HG03066 (cell line): Measurements from ENCODE around the gene GABBR2.

ENCODE experiments used
- ATAC-seq: cut with Tn5 transposase; IDR thresholded peaks from one replicate; pipeline ENCODE4 v1.9.1; 2021; ENCODE audit warnings: low read depth; ENCODE audit not compliant: unreplicated experiment

GABBR2 gene

GRCh38 chr9:98334796-98335195, 373.9 kb downstream of the GABBR2 start:
- no peak for ATAC-seq

- no peak for ATAC-seq
These were observed 374.8 kb downstream of the GABBR2 start for GRCh38 chr9:98333703-98334582.

GRCh38 chr9:98332405-98332831, 376.3 kb downstream of the GABBR2 start:
- ATAC-seq, result no peak

- ATAC-seq, result no peak
These were observed 377.0 kb downstream of the GABBR2 start for GRCh38 chr9:98331536-98332259.

- ATAC-seq, result no peak
These were observed 377.9 kb downstream of the GABBR2 start for GRCh38 chr9:98330831-98331230.

- ATAC-seq, result no peak
These were observed 378.8 kb downstream of the GABBR2 start for GRCh38 chr9:98329904-98330303.

DNA sequence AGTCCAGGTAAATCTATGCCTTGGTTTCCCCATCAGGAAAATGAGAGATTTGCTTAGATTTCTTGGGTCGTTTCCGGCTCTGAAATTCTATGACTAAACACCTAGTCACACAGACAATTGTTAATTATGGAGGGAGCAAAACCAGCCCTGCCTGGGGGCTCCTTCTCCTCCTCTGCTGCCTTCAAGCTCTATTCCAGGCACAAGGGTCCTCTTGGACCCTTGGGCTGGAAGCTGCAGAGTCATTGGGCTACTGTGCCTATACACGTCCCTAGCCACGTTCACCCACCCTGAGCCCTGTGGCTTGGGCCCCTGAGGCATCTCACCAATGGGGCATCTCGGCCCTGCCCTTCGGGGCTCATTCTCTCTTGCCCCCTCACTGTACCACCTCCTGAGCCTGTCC, 379.5 kb downstream of the GABBR2 start:
- ATAC-seq, result no peak

GRCh38 chr9:98328770-98329169, 380.0 kb downstream of the GABBR2 start:
- no peak for ATAC-seq

GRCh38 chr9:98328141-98328540, 380.6 kb downstream of the GABBR2 start:
- ATAC-seq, result no peak

GRCh38 chr9:98327249-98327561, 381.5 kb downstream of the GABBR2 start:
- ATAC-seq, result no peak

DNA sequence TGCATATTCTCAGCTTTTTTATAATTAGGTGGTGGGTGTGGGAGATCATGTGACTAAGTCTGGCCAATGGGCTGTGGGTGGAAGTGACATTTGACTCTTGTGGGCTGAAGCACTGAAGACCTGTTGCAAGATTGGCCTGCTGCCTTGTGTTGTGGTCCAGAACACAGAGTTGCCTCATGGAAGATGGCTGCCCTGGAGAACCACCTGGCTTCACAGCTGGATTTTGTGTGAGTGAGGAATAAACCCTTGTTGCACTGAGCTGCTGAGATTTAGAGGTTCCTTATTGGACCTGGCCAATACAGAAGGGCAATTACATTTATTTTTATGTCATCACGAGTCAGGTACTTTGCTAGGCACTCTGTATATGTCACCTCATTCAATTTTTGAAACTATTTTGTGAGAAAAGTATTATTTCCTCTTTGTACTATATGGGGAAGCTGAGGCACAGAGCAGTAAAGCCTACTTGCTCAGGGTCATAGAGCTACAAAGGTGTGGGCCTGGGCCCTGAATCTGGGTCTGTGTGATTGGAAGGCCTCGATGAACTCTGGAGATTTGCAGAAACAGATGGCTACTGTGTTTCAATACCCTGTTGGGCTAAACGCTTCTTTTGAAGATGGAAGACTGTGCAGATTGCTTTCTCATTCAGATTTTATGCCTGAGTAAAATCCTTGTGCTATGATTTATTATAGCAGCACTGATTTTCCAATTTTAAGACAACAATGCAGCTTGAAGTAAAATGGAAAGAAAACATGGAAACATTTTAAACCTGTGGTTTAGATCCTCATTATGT, 382.1 kb downstream of the GABBR2 start:
- no peak for ATAC-seq

GRCh38 chr9:98324801-98325200, 383.9 kb downstream of the GABBR2 start:
- ATAC-seq, result no peak

- ATAC-seq, result no peak
These were observed 385.0 kb downstream of the GABBR2 start for GRCh38 chr9:98323831-98324135.

- ATAC-seq, result no peak
These were observed 385.5 kb downstream of the GABBR2 start for GRCh38 chr9:98323051-98323830.

DNA sequence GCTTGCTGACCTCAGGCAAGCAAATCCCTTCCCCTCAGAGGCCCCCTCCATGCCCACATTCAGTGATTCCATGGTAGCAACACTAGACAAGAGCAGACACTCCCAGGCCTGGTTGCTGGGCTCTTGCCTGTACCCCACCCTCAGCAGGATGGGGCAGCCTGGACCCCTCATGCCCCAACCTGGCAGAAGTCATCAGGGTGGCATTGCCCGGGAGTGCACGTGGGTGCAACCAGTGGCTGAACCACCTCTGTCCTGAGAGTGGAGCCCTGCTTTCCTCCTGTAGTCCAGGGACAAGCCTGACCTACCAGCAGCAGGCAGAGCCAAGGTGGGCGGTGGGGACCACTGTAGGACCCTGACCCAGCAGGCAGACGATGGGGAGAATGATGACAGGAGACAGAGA, 387.5 kb downstream of the GABBR2 start:
- no peak for ATAC-seq

- ATAC-seq, result no peak
These were observed 389.8 kb downstream of the GABBR2 start for GRCh38 chr9:98318834-98319478.

- no peak for ATAC-seq
These were observed 390.5 kb downstream of the GABBR2 start for GRCh38 chr9:98318041-98318790.

- no peak for ATAC-seq
These were observed 391.4 kb downstream of the GABBR2 start for GRCh38 chr9:98317134-98317857.
